Mucosa of descending colon (tissue), 3 donors: ENCODE data around the gene BEST1. TPM values are rescaled to one million over a fixed set of nuclear protein-coding genes. Genes with fewer than 3 reads are reported as not detected.

Experiments used
- ATAC-seq: fragments of 200-7000 bp; cut with Tn5 transposase; one replicate; pipeline ENCODE4 v1.9.1; 2020; ENCODE audit warnings: mild to moderate bottlenecking, moderate library complexity
- DNase-seq, 3 donors: peaks; one replicate each; pipeline ENCODE4 v3.0.0-alpha.2; 2020
- H3K36me3 ChIP-seq: fragments of 200-600 bp; one replicate; pipeline ENCODE4 v1.8.0; 2021; ENCODE audit warnings: low read depth, mild to moderate bottlenecking
- H3K4me1 ChIP-seq: fragments of 200-600 bp; one replicate; pipeline ENCODE4 v1.8.0; 2021; ENCODE audit warnings: low read depth, mild to moderate bottlenecking
- H3K4me3 ChIP-seq: fragments of 200-600 bp; one replicate; pipeline ENCODE4 v1.8.0; 2021; ENCODE audit warnings: mild to moderate bottlenecking
- H3K9me3 ChIP-seq: fragments of 200-600 bp; one replicate; pipeline ENCODE4 v1.8.0; 2021; ENCODE audit warnings: mild to moderate bottlenecking
- CTCF ChIP-seq: fragments of 200-600 bp; IDR thresholded peaks from one replicate; pipeline ENCODE4 v1.8.0; 2022; ENCODE audit warnings: antibody characterized with exemption, mild to moderate bottlenecking
- intact Hi-C, 2 donors: fragments of 100-400 bp; cut with DNase I in 1 of 2; cut with micrococcal nuclease in 1 of 2; formaldehyde crosslinking; loops; one replicate each; pipeline versions ENCODE4 v1.11.0 to v1.11.1; 2022; cut with DNase I, micrococcal nuclease
- total RNA-seq, 3 donors: library from RNA; stranded (reverse); fragmentation: NEBNext Ultra II Directional in 2 of 3; extraction: Animal tissue kit (Norgen Biotek cat#: 25700) in 2 of 3; gene quantifications; one replicate each; pipeline versions ENCODE4 v1.2.1 to v1.2.4, GENCODE V29; 2021 to 2023
- donor health status: DM: no; HTN: no; CAD: no; lungs with moderate emphysema.
- donor health status: DM: no; HTN: no; CAD: no.
- donor health status: DM: no; HTN: yes; CAD: no.

The BEST1 gene
- total RNA-seq, 3 donors from 2014 or later: 0.41 to 2.8 (median 1.8) TPM

DNA sequence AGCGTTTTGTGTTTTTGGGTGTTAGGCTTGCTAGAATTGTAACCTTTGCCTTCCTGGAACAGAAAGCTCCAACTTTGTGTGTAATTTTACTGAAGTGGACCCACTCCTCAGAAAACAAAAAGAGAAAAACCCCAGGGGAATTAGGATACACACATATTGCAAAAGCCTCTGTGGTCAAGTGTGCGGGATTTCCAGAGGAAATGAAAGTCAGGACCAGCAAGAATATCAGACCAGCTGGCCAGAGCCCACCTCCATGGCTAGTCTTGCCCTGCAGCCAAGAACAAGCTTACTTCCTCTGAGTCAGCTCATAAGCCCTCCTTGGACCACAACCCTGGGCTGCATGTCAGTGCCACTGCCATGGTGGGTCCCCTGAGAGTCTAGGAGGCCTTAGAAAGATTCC lies 54.3 kb downstream of the BEST1 start:
- ATAC-seq (peak; percentile 37), DNase-seq (peak in 1 of 3 donors; percentile 58)
- TF ChIP-seq CTCF: no peak
- peaks cover 4% of the 10 kb centered on the region for H3K9me3 ChIP-seq
- H3K4me3 ChIP-seq: no peak overlapping the region
- no peaks in the 10 kb centered on the region for H3K36me3 ChIP-seq
- peaks cover 13% of the 10 kb centered on the region for H3K4me1 ChIP-seq
- intact Hi-C loops: no loop called here

- DNase-seq: no peak
- Histone ChIP-seq H3K9me3 (no peaks in the 10 kb centered on the region), H3K4me1 (peaks cover 2% of the 10 kb centered on the region), H3K36me3 (no peaks in the 10 kb centered on the region), H3K4me3 (no peak overlapping the region)
- intact Hi-C loops: no loop called here
- no peak for TF ChIP-seq CTCF
- ATAC-seq: no peak
Measured at GRCh38 chr11:62008193-62008592, 58.0 kb downstream of the BEST1 start.

DNA sequence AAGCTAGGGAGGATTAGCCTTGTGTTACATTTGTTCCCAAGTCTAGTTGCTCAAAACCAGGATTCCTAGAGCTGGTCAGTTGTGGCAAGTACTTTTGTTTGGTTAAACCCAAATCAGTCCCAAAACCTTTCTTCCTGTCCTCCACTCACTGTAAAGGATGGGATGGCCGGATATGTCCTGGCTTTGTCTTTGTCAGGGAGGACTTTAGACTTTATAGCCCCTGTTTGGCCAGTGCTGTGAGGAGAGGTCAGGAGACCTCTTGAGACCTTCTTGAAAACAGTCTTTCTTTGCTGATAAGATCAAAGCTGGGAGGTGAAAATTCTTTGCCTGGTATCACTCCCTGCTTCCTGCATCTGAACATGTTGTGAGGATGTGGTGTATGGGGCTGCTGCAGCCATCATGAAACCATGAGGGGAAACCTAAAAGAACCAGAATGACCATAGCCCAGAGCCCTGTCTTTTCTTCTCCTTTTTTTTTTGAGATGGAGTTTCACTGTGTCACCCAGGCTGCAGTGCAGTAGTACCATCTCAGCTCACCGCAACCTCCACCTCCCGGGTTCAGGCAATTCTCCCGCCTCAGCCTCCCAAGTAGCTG lies 60.9 kb downstream of the BEST1 start:
- DNase-seq: no peak
- intact Hi-C loops: no loop called here
- Histone ChIP-seq H3K9me3 (no peaks in the 10 kb centered on the region), H3K4me1 (peaks cover 4% of the 10 kb centered on the region), H3K36me3 (no peaks in the 10 kb centered on the region), H3K4me3 (no peak overlapping the region)
- no peak for ATAC-seq
- no peak for TF ChIP-seq CTCF

DNA sequence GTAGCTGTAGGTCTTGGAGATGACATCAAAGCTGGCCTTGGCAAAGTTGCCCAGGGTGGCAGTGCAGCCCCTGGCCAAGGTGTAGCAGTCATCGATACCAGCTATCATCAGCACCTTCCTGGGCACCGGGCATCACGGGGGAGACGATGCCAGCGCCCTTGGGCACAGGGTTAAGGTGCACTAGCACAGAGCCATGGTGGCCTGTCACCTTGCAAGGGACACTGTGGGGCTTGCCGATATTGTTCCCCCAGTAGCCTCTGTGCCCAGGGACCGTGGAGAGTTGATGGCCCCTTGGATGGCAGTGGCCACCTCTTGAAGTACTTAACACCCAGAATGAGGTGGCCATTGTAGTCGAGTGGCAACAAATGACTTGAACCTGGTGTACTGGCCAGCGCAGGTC lies 61.7 kb downstream of the BEST1 start:
- ATAC-seq (no peak), DNase-seq (no peak)
- Histone ChIP-seq H3K36me3 (no peaks in the 10 kb centered on the region), H3K4me1 (peaks cover 4% of the 10 kb centered on the region), H3K4me3 (no peak overlapping the region), H3K9me3 (no peaks in the 10 kb centered on the region)
- intact Hi-C loops: no loop called here
- TF ChIP-seq CTCF: no peak

DNA sequence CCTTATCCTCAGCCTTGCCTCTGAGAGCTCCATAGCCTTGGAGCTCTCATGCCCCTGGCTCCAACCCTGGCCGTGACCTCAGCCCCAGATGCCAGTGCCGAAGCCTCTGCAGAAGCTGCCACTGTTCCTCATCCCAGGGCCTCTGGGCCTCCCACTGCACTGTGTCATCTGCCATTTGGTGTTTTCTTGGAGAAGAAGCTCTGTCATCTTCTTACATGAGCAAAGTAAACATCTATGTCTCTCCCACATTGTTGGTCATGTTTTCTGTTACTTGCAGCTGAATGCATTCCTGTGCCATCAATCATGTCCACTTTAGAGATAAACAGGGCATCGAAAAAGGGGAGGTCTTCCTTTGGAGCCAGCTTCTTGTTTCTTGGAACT lies 62.3 kb downstream of the BEST1 start:
- no peak for ATAC-seq
- no peak for TF ChIP-seq CTCF
- intact Hi-C loops: no loop called here
- H3K4me3 ChIP-seq: no peak overlapping the region
- no peak for DNase-seq
- no peaks in the 10 kb centered on the region for H3K9me3 ChIP-seq
- no peaks in the 10 kb centered on the region for H3K36me3 ChIP-seq
- H3K4me1 ChIP-seq: peaks cover 4% of the 10 kb centered on the region
